ENCODE results near the gene STK17B.

Gene STK17B

DNA sequence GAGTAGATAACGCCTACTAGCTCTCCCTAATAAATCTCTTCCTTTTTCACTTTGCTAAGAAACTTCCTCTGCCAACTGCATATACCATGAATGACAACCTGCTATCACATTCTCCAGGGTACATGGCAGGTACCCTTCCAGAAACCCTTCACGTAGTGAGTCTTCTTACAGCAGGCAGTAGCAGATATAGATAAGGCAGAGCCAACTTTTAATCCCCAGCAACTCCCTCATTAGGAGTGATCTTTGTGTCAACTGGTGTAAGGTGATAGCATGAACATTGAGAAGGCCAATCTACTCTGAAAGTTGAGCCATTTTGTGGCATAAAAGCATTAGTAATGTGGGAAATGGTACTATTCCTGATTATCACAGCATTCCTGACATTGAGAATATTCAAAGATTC is 5.7 kb upstream of the STK17B start:
- TF ChIP-seq, protein P1, sequence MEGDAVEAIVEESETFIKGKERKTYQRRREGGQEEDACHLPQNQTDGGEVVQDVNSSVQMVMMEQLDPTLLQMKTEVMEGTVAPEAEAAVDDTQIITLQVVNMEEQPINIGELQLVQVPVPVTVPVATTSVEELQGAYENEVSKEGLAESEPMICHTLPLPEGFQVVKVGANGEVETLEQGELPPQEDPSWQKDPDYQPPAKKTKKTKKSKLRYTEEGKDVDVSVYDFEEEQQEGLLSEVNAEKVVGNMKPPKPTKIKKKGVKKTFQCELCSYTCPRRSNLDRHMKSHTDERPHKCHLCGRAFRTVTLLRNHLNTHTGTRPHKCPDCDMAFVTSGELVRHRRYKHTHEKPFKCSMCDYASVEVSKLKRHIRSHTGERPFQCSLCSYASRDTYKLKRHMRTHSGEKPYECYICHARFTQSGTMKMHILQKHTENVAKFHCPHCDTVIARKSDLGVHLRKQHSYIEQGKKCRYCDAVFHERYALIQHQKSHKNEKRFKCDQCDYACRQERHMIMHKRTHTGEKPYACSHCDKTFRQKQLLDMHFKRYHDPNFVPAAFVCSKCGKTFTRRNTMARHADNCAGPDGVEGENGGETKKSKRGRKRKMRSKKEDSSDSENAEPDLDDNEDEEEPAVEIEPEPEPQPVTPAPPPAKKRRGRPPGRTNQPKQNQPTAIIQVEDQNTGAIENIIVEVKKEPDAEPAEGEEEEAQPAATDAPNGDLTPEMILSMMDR (IDR thresholded peaks at IDR 0.05; ENCODE audit: extremely low read depth, insufficient read depth, missing control alignments), result no peak
- no peak for DNase-seq (ENCODE audit: low spot score)
- in situ Hi-C loops (cut with MboI; ENCODE audit: low pct_unique_long_range_greater_than_20kb, low sequenced_read_pairs, unreplicated experiment), result no loop called here

DNA sequence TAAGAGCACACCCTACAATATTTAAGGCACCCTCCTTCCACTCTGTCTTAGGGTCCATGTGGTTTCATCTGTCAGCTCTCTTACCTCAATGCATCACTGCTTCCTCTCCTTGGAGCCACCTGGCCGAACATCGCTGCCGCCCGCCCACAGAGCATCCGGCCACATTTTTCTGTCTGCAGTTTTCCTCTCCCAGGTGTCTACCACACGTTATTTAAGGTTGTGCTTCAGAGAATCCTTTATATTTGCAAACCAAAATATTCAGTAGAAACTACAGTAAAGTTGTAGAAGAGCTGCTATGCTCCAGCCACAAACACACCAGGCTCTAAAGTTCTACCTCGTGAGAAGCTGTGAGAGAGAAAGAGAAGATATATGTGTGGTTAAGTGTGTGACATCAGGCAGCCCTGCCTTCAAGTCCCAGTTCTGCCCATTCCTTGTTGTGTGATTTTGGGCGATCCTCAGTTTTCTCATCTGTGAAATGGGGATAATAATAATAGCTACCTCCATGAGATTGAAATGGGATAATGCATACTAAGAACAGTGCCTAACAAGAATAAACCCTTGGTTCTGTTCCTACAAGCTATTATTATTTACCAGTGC is 4.9 kb upstream of the STK17B start:
- TF ChIP-seq, protein P1 (IDR thresholded peaks at IDR 0.05; ENCODE audit: extremely low read depth, insufficient read depth, missing control alignments), result no peak
- in situ Hi-C loops (cut with MboI; ENCODE audit: low pct_unique_long_range_greater_than_20kb, low sequenced_read_pairs, unreplicated experiment), result no loop called here

DNA sequence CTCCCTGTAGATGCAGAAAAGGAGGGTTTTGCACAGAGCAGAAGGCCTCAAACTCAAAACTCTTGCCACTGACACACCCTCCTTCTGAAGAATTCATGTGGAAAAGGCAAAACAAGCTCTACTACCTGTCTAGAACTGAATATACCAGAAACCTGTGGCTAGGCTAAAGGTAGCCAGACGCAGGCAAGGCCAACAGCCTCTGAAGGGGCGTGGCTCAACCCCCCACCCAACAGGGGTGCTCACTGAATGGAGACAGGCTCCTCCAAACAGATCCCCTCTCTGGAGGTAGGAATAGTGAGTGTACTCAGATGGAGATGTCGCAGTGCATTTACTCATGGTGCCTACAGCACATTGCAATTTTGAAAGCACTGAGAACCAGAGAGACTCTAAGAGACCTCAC is 3.0 kb upstream of the STK17B start:
- TF ChIP-seq, protein P1 (IDR thresholded peaks at IDR 0.05; ENCODE audit: extremely low read depth, insufficient read depth, missing control alignments), result no peak
- in situ Hi-C loops (cut with MboI; ENCODE audit: low pct_unique_long_range_greater_than_20kb, low sequenced_read_pairs, unreplicated experiment), result loop anchor here (25.0 kb wide), 1 partner anchor 88 kb away; no protein-coding TSS in a partner anchor
- DNase-seq (ENCODE audit: low spot score), result no peak

More for the DNA sequence above, 4.9 kb upstream of the STK17B start:
- peak; percentile 62 for DNase-seq (ENCODE audit: low spot score)

DNA sequence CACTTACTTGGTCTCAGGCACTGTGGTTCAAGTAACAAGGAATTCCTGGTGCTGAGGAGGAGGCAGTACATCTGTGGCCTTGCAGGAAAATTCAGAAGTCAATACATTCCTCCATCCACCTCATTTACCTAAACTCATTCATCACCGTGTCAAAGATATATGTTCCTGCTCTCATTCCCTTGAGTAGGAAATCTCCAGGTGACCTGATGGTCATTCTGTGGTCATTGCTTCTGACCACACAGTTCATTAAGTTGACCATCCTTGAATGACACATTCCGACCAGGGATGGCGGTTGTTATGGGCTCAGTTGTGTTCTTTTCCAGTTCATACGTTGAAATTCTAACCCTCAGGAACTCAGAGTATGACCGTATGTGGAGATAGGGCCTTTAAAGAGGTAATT is 2.1 kb upstream of the STK17B start:
- DNase-seq (ENCODE audit: low spot score), result no peak
- in situ Hi-C loops (cut with MboI; ENCODE audit: low pct_unique_long_range_greater_than_20kb, low sequenced_read_pairs, unreplicated experiment), result loop anchor here (25.0 kb wide), 1 partner anchor 89 kb away; no protein-coding TSS in a partner anchor

DNA sequence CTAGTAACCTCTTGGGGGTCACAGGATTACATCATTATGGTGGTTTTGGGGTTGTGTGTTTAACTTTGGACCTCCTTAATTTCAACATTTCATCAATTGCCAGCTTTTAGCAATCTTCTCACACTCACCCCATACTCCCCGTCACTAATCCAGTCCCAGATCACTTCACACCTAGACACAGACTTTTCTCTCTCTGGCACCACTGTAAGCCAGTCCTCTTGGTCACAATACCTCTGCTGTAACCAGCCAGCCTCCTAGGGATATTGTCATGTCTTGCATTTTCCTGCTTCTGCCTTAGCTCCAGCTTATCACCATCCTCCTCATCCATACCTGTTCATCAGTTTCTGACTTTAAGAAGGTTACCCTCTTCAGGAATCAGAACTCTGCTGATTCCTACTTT is 1.6 kb upstream of the STK17B start:
- in situ Hi-C loops (cut with MboI; ENCODE audit: low pct_unique_long_range_greater_than_20kb, low sequenced_read_pairs, unreplicated experiment), result loop anchor here (25.0 kb wide), 1 partner anchor 89 kb away; no protein-coding TSS in a partner anchor
- TF ChIP-seq, protein P1 (IDR thresholded peaks at IDR 0.05; ENCODE audit: extremely low read depth, insufficient read depth, missing control alignments), result no peak
- DNase-seq (ENCODE audit: low spot score), result no peak

More for the DNA sequence above, 2.1 kb upstream of the STK17B start:
- TF ChIP-seq, protein P1 (IDR thresholded peaks at IDR 0.05; ENCODE audit: extremely low read depth, insufficient read depth, missing control alignments), result no peak

DNA sequence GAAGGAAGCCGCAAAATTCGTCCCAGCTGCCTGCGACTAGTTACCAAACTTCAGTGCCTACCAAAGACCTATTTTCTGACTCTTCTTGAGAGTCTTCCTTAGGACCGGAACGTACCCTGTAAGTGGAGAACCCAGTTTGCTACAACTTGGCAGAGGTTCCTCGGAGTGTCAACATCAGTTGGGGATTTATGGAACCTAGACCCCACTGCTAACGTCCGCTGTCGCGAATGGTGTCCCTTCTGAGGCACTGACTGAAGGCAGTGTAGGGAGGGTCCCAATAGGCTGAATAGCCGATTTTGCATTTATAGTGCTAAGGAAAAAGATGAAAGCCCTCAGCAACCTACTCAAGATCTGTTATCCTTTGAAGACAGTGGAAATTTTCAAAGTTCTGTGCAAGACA is 568 bp upstream of the STK17B start:
- DNase-seq (ENCODE audit: low spot score), result no peak
- in situ Hi-C loops (cut with MboI; ENCODE audit: low pct_unique_long_range_greater_than_20kb, low sequenced_read_pairs, unreplicated experiment), result loop anchor here (25.0 kb wide), 1 partner anchor 90 kb away; no protein-coding TSS in a partner anchor
- TF ChIP-seq, protein P1 (IDR thresholded peaks at IDR 0.05; ENCODE audit: extremely low read depth, insufficient read depth, missing control alignments), result no peak
